Measurements from ENCODE around the gene KNSTRN. TPM values are rescaled to one million over a fixed set of nuclear protein-coding genes. Genes with fewer than 3 reads are reported as not detected.

KNSTRN gene
- total RNA-seq, 1 donor from 2014 or later, result 18.1 TPM

- Histone ChIP-seq H3K27ac (no peak overlapping the region), H3K4me1 (peaks cover 20% of the 10 kb centered on the region), H3K27me3 (no peaks in the 10 kb centered on the region), H3K36me3 (peaks cover 53% of the 10 kb centered on the region), H3K9me3 (no peaks in the 10 kb centered on the region), H3K4me3 (no peak overlapping the region)
- ATAC-seq, result no peak
- no peak for DNase-seq
- no peak for TF ChIP-seq CTCF (IDR thresholded peaks at IDR 0.05)
- intact Hi-C loops (cut with DNase I), result no loop called here
Observed at GRCh38 chr15:40418126-40418525, 35.6 kb downstream of the KNSTRN start.

- DNase-seq (no peak), ATAC-seq (no peak)
- Histone ChIP-seq H3K36me3 (peaks cover 32% of the 10 kb centered on the region), H3K4me1 (peaks cover 20% of the 10 kb centered on the region), H3K4me3 (no peak overlapping the region), H3K9me3 (no peaks in the 10 kb centered on the region), H3K27ac (peak overlapping the region; percentile 17), H3K27me3 (no peaks in the 10 kb centered on the region)
- intact Hi-C loops (cut with DNase I), result loop anchor here (5.0 to 10.0 kb wide), 2 partner anchors 55 to 143 kb away; no protein-coding TSS in a partner anchor
- TF ChIP-seq CTCF (IDR thresholded peaks at IDR 0.05), result no peak
Observed at GRCh38 chr15:40420071-40420713, 37.7 kb downstream of the KNSTRN start.

GRCh38 chr15:40420793-40421192 is 38.3 kb downstream of the KNSTRN start:
- DNase-seq, result peak; percentile 90
- peak overlapping the region; percentile 17 for H3K27ac ChIP-seq
- peaks cover 26% of the 10 kb centered on the region for H3K36me3 ChIP-seq
- peaks cover 20% of the 10 kb centered on the region for H3K4me1 ChIP-seq
- no peaks in the 10 kb centered on the region for H3K27me3 ChIP-seq
- no peak overlapping the region for H3K4me3 ChIP-seq
- no peaks in the 10 kb centered on the region for H3K9me3 ChIP-seq
- TF ChIP-seq CTCF (IDR thresholded peaks at IDR 0.05), result no peak
- peak; percentile 65 for ATAC-seq
- intact Hi-C loops (cut with DNase I), result loop anchor here (5.0 to 10.0 kb wide), 2 partner anchors 56 to 143 kb away; no protein-coding TSS in a partner anchor

GRCh38 chr15:40421246-40422157 is 39.0 kb downstream of the KNSTRN start:
- H3K9me3 ChIP-seq, result no peaks in the 10 kb centered on the region
- DNase-seq (peak; percentile 92), ATAC-seq (peak; percentile 94)
- peaks cover 20% of the 10 kb centered on the region for H3K4me1 ChIP-seq
- TF ChIP-seq CTCF (IDR thresholded peaks at IDR 0.05), result peak; percentile 94
- H3K27me3 ChIP-seq, result no peaks in the 10 kb centered on the region
- no peak overlapping the region for H3K4me3 ChIP-seq
- peaks cover 19% of the 10 kb centered on the region for H3K36me3 ChIP-seq
- H3K27ac ChIP-seq, result no peak overlapping the region
- intact Hi-C loops (cut with DNase I), result loop anchor here (5.0 to 10.0 kb wide), 2 partner anchors 57 to 144 kb away; no protein-coding TSS in a partner anchor

- no peak overlapping the region for H3K27ac ChIP-seq
- H3K36me3 ChIP-seq, result no peaks in the 10 kb centered on the region
- no peak for ATAC-seq
- no peak overlapping the region for H3K4me3 ChIP-seq
- no peaks in the 10 kb centered on the region for H3K9me3 ChIP-seq
- no peak for DNase-seq
- no peak for TF ChIP-seq CTCF (IDR thresholded peaks at IDR 0.05)
- H3K27me3 ChIP-seq, result no peaks in the 10 kb centered on the region
- H3K4me1 ChIP-seq, result peaks cover 20% of the 10 kb centered on the region
- intact Hi-C loops (cut with DNase I), result loop anchor here (5.0 to 10.0 kb wide), 2 partner anchors 60 to 147 kb away; no protein-coding TSS in a partner anchor
Observed at GRCh38 chr15:40424483-40425115, 42.1 kb downstream of the KNSTRN start.
